Measurements from ENCODE around the gene TENT5A. TPM values are rescaled to one million over a fixed set of nuclear protein-coding genes. Genes with fewer than 3 reads are reported as not detected.

The TENT5A gene
- 1 to 10 TPM; 1.6 to 1.7 TPM for polyA plus RNA-seq

GRCh38 chr6:81752084-81752920 is at the start of gene TENT5A:
Gene TENT5A, minus strand, starts transcription at chr6:81752681. Its CDS starts 540 bp downstream, at chr6:81752141.
- Histone ChIP-seq H3K9me3 (ENCODE audit: control insufficient read depth in 2 of 2, insufficient read depth in 1 of 2, low read depth in 1 of 2, low read length in 1 of 2) (no peaks in the 10 kb centered on the region), H3K27me3 (ENCODE audit: control insufficient read depth in 1 of 2, insufficient read depth in 2 of 2, low read length in 2 of 2) (no peaks in the 10 kb centered on the region), H3K4me1 (ENCODE audit: control insufficient read depth in 2 of 2, insufficient read depth in 2 of 2, low read length in 1 of 2) (peaks cover 2% of the 10 kb centered on the region in 2 donors), H3K27ac (ENCODE audit: low read depth in 2 of 2, low read length in 1 of 2) (peak within 1 kb of the TSS; percentile 97 to 99), H3K36me3 (ENCODE audit: control insufficient read depth in 2 of 2, insufficient read depth in 2 of 2, low read length in 1 of 2) (no peaks in the 10 kb centered on the region), H3K4me3 (ENCODE audit: low read depth in 1 of 2, low read length in 2 of 2) (peak within 1 kb of the TSS; percentile 71 to 95)
- 1 to 2% methylated on average over 75 to 77 of the region's 77 CpGs for WGBS, 2 donors

GRCh38 chr6:81801489-81801888 is 49.0 kb upstream of the TENT5A start:
- H3K4me3 ChIP-seq (ENCODE audit: low read depth in 1 of 2, low read length in 2 of 2), result no peak overlapping the region
- H3K4me1 ChIP-seq (ENCODE audit: control insufficient read depth in 2 of 2, insufficient read depth in 2 of 2, low read length in 1 of 2), result no peaks in the 10 kb centered on the region
- no peaks in the 10 kb centered on the region for H3K36me3 ChIP-seq (ENCODE audit: control insufficient read depth in 2 of 2, insufficient read depth in 2 of 2, low read length in 1 of 2)
- WGBS, 2 donors, result 86 to 91% methylated on average over 3 of the region's 3 CpGs
- no peaks in the 10 kb centered on the region for H3K9me3 ChIP-seq (ENCODE audit: control insufficient read depth in 2 of 2, insufficient read depth in 1 of 2, low read depth in 1 of 2, low read length in 1 of 2)
- H3K27me3 ChIP-seq (ENCODE audit: control insufficient read depth in 1 of 2, insufficient read depth in 2 of 2, low read length in 2 of 2), result no peaks in the 10 kb centered on the region
- H3K27ac ChIP-seq (ENCODE audit: low read depth in 2 of 2, low read length in 1 of 2), result no peak overlapping the region

GRCh38 chr6:81800666-81801065 is 48.2 kb upstream of the TENT5A start:
- 75% methylated on average over 3 of the region's 3 CpGs for WGBS, 2 donors
- H3K9me3 ChIP-seq (ENCODE audit: control insufficient read depth in 2 of 2, insufficient read depth in 1 of 2, low read depth in 1 of 2, low read length in 1 of 2), result no peaks in the 10 kb centered on the region

GRCh38 chr6:81799323-81799722 is 46.8 kb upstream of the TENT5A start:
- Histone ChIP-seq H3K27ac (ENCODE audit: low read depth in 2 of 2, low read length in 1 of 2) (no peak overlapping the region), H3K27me3 (ENCODE audit: control insufficient read depth in 1 of 2, insufficient read depth in 2 of 2, low read length in 2 of 2) (no peaks in the 10 kb centered on the region), H3K9me3 (ENCODE audit: control insufficient read depth in 2 of 2, insufficient read depth in 1 of 2, low read depth in 1 of 2, low read length in 1 of 2) (no peaks in the 10 kb centered on the region), H3K4me1 (ENCODE audit: control insufficient read depth in 2 of 2, insufficient read depth in 2 of 2, low read length in 1 of 2) (no peaks in the 10 kb centered on the region), H3K4me3 (ENCODE audit: low read depth in 1 of 2, low read length in 2 of 2) (no peak overlapping the region), H3K36me3 (ENCODE audit: control insufficient read depth in 2 of 2, insufficient read depth in 2 of 2, low read length in 1 of 2) (no peaks in the 10 kb centered on the region)
- WGBS, 2 donors, result 66 to 76% methylated on average over 1 of the region's 1 CpG

More at GRCh38 chr6:81800666-81801065, 48.2 kb upstream of the TENT5A start:
- Histone ChIP-seq H3K4me1 (ENCODE audit: control insufficient read depth in 2 of 2, insufficient read depth in 2 of 2, low read length in 1 of 2) (no peaks in the 10 kb centered on the region), H3K4me3 (ENCODE audit: low read depth in 1 of 2, low read length in 2 of 2) (no peak overlapping the region), H3K27ac (ENCODE audit: low read depth in 2 of 2, low read length in 1 of 2) (no peak overlapping the region), H3K27me3 (ENCODE audit: control insufficient read depth in 1 of 2, insufficient read depth in 2 of 2, low read length in 2 of 2) (no peaks in the 10 kb centered on the region), H3K36me3 (ENCODE audit: control insufficient read depth in 2 of 2, insufficient read depth in 2 of 2, low read length in 1 of 2) (no peaks in the 10 kb centered on the region)

GRCh38 chr6:81797591-81797990 is 45.1 kb upstream of the TENT5A start:
- H3K36me3 ChIP-seq (ENCODE audit: control insufficient read depth in 2 of 2, insufficient read depth in 2 of 2, low read length in 1 of 2), result no peaks in the 10 kb centered on the region
- H3K4me1 ChIP-seq (ENCODE audit: control insufficient read depth in 2 of 2, insufficient read depth in 2 of 2, low read length in 1 of 2), result no peaks in the 10 kb centered on the region
- 62% methylated on average over 1 of the region's 1 CpG for WGBS, 2 donors
- H3K27ac ChIP-seq (ENCODE audit: low read depth in 2 of 2, low read length in 1 of 2), result no peak overlapping the region
- no peak overlapping the region for H3K4me3 ChIP-seq (ENCODE audit: low read depth in 1 of 2, low read length in 2 of 2)
- no peaks in the 10 kb centered on the region for H3K9me3 ChIP-seq (ENCODE audit: control insufficient read depth in 2 of 2, insufficient read depth in 1 of 2, low read depth in 1 of 2, low read length in 1 of 2)
- peaks cover 0 to 2% of the 10 kb centered on the region in 2 donors for H3K27me3 ChIP-seq (ENCODE audit: control insufficient read depth in 1 of 2, insufficient read depth in 2 of 2, low read length in 2 of 2)

GRCh38 chr6:81795890-81796289 is 43.4 kb upstream of the TENT5A start:
- 76 to 78% methylated on average over 1 of the region's 1 CpG for WGBS, 2 donors
- Histone ChIP-seq H3K27me3 (ENCODE audit: control insufficient read depth in 1 of 2, insufficient read depth in 2 of 2, low read length in 2 of 2) (peaks cover 0 to 2% of the 10 kb centered on the region in 2 donors), H3K4me3 (ENCODE audit: low read depth in 1 of 2, low read length in 2 of 2) (no peak overlapping the region), H3K27ac (ENCODE audit: low read depth in 2 of 2, low read length in 1 of 2) (no peak overlapping the region), H3K36me3 (ENCODE audit: control insufficient read depth in 2 of 2, insufficient read depth in 2 of 2, low read length in 1 of 2) (no peaks in the 10 kb centered on the region), H3K9me3 (ENCODE audit: control insufficient read depth in 2 of 2, insufficient read depth in 1 of 2, low read depth in 1 of 2, low read length in 1 of 2) (no peaks in the 10 kb centered on the region), H3K4me1 (ENCODE audit: control insufficient read depth in 2 of 2, insufficient read depth in 2 of 2, low read length in 1 of 2) (no peaks in the 10 kb centered on the region)

GRCh38 chr6:81793821-81794475 is 41.5 kb upstream of the TENT5A start:
- Histone ChIP-seq H3K9me3 (ENCODE audit: control insufficient read depth in 2 of 2, insufficient read depth in 1 of 2, low read depth in 1 of 2, low read length in 1 of 2) (no peaks in the 10 kb centered on the region), H3K4me3 (ENCODE audit: low read depth in 1 of 2, low read length in 2 of 2) (no peak overlapping the region), H3K27ac (ENCODE audit: low read depth in 2 of 2, low read length in 1 of 2) (no peak overlapping the region), H3K36me3 (ENCODE audit: control insufficient read depth in 2 of 2, insufficient read depth in 2 of 2, low read length in 1 of 2) (no peaks in the 10 kb centered on the region), H3K4me1 (ENCODE audit: control insufficient read depth in 2 of 2, insufficient read depth in 2 of 2, low read length in 1 of 2) (no peaks in the 10 kb centered on the region), H3K27me3 (ENCODE audit: control insufficient read depth in 1 of 2, insufficient read depth in 2 of 2, low read length in 2 of 2) (peaks cover 0 to 2% of the 10 kb centered on the region in 2 donors)
- WGBS, 2 donors, result 79 to 80% methylated on average over 4 of the region's 4 CpGs

GRCh38 chr6:81792826-81793225 is 40.3 kb upstream of the TENT5A start:
- WGBS, 2 donors, result 65 to 75% methylated on average over 1 of the region's 1 CpG
- H3K27ac ChIP-seq (ENCODE audit: low read depth in 2 of 2, low read length in 1 of 2), result no peak overlapping the region

GRCh38 chr6:81791756-81792155 is 39.3 kb upstream of the TENT5A start:
- WGBS, 2 donors, result 78 to 82% methylated on average over 2 of the region's 2 CpGs
- H3K9me3 ChIP-seq (ENCODE audit: control insufficient read depth in 2 of 2, insufficient read depth in 1 of 2, low read depth in 1 of 2, low read length in 1 of 2), result no peaks in the 10 kb centered on the region
- peaks cover 0 to 2% of the 10 kb centered on the region in 2 donors for H3K27me3 ChIP-seq (ENCODE audit: control insufficient read depth in 1 of 2, insufficient read depth in 2 of 2, low read length in 2 of 2)
- no peaks in the 10 kb centered on the region for H3K4me1 ChIP-seq (ENCODE audit: control insufficient read depth in 2 of 2, insufficient read depth in 2 of 2, low read length in 1 of 2)
- no peaks in the 10 kb centered on the region for H3K36me3 ChIP-seq (ENCODE audit: control insufficient read depth in 2 of 2, insufficient read depth in 2 of 2, low read length in 1 of 2)
- no peak overlapping the region for H3K4me3 ChIP-seq (ENCODE audit: low read depth in 1 of 2, low read length in 2 of 2)
- no peak overlapping the region for H3K27ac ChIP-seq (ENCODE audit: low read depth in 2 of 2, low read length in 1 of 2)

More at GRCh38 chr6:81792826-81793225, 40.3 kb upstream of the TENT5A start:
- Histone ChIP-seq H3K4me3 (ENCODE audit: low read depth in 1 of 2, low read length in 2 of 2) (no peak overlapping the region), H3K36me3 (ENCODE audit: control insufficient read depth in 2 of 2, insufficient read depth in 2 of 2, low read length in 1 of 2) (no peaks in the 10 kb centered on the region), H3K27me3 (ENCODE audit: control insufficient read depth in 1 of 2, insufficient read depth in 2 of 2, low read length in 2 of 2) (peaks cover 0 to 2% of the 10 kb centered on the region in 2 donors), H3K4me1 (ENCODE audit: control insufficient read depth in 2 of 2, insufficient read depth in 2 of 2, low read length in 1 of 2) (no peaks in the 10 kb centered on the region), H3K9me3 (ENCODE audit: control insufficient read depth in 2 of 2, insufficient read depth in 1 of 2, low read depth in 1 of 2, low read length in 1 of 2) (no peaks in the 10 kb centered on the region)
